GM21717 (cell line): ENCODE measurements around the gene EWSR1.

Experiments
- ATAC-seq: cut with Tn5 transposase; IDR thresholded peaks from one replicate; pipeline ENCODE4 v1.9.1; 2021; ENCODE audit warnings: mild to moderate bottlenecking, moderate library complexity; ENCODE audit not compliant: unreplicated experiment

EWSR1 gene

DNA sequence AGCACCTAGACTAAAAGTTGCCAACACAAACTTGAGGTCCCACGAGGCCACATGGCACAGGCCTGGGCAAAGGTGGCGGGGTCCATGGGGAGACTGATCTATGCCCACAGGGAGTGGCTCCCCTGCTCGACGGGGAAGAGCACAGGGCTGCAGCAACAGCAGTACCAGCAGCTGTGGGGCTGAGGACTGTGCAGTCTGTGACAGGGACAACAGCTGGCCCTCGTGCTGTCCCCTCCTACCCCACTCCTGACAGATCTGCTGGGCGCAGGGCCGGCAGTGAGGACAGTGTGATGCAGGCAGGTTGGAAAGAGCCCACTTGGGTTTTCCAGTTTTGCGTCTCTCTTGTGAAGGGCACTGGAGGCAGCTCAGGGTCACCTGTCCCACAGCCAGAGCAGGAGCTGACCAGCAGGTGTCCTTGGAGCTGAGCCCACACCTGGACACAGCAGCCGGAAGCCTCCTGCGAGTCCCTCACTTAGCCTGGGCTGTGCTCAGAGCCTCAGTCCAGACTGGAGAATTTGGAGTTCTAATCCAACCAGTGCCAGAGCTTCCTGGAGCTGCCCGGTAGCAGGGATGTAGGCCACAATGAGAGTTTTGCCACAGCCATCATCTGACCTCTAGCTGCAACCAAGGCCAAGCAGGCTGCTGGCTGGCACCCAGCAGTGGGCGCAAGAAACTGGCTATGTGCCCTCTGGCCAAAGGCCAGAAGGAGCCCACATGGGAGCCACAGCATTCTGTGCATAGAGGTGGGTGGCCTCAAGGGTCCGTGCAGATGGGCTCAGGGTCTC lies 34.8 kb downstream of the EWSR1 start:
- no peak for ATAC-seq

DNA sequence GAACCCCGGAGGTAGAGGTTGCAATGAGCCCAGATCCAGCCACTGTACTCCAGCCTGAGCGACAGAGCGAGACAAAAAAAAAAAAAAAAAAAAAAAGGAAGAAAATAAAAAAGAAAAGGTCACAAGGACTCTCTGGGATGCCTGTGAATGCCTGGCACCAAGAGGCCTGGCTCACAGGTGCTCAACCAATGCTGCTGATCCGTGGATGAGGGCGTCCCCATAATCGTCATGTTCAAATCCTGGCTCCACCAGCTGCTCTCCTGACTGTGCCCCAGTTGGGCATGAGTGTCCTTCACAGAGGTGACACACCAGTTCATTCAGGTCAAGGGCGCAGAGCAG lies 37.7 kb downstream of the EWSR1 start:
- ATAC-seq, result no peak

GRCh38 chr22:29306175-29306834 lies 38.2 kb downstream of the EWSR1 start, which contains the start of gene GAS2L1:
Gene GAS2L1, plus strand, starts transcription at chr22:29306650. Its CDS starts 1,456 bp downstream, at chr22:29308106.
- ATAC-seq, result no peak

DNA sequence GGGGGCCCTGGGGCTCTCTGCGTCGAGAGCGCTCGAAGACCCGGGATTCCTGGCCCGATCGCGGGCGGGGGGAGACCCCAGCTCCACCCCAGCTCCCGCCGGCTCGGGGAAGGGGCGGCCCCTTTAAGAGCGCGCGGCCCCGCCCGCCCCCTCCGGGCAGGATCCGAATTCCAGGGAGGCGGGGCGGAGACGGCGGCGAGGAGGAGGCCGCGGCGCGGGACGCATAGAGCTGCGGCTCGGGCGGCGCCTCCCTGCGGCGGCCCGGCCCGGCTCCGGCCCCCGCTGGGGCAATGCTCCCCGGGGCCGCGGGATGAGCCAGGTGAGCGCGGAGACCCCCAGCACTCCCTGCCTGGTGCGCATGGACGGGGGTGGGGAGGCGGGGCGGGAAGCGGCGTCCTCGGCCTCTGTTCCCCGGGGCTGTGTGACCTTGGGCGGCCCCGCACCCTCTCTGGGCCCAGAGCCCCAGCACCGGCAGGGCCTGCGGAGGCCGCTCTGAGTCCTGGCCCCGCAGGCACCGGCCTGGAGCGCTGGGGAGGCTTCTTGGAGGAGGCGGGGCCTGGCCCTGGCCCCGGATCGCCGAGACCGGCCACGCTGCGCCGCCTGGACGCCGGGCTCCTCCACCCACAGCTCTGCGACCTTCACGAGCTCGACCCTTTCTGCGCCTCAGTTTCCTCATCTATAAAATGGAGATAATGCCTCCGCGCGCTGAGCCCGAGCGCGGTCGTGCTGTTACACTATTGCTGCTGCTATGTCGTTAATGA lies 38.9 kb downstream of the EWSR1 start:
- no peak for ATAC-seq

- ATAC-seq, result no peak
Measured at GRCh38 chr22:29307596-29308147, 39.6 kb downstream of the EWSR1 start.

DNA sequence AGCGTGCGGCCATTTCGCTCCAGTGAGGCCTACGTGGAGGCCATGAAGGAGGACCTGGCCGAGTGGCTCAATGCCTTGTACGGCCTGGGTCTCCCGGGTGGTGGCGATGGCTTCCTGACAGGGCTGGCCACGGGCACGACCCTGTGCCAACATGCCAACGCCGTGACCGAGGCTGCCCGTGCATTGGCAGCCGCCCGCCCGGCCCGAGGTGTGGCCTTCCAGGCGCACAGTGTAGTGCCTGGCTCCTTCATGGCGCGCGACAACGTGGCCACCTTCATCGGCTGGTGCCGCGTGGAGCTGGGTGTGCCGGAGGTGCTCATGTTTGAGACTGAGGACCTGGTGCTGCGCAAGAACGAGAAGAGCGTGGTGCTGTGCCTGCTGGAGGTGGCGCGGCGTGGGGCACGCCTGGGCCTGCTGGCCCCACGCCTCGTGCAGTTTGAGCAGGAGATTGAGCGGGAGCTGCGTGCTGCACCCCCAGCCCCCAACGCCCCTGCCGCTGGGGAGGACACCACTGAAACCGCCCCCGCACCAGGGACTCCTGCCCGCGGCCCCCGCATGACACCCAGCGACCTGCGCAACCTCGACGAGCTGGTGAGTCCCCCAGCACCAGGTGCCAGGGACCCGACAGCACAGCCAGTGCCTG lies 40.2 kb downstream of the EWSR1 start:
- no peak for ATAC-seq

- no peak for ATAC-seq
Measured at GRCh38 chr22:29308791-29309262, 40.8 kb downstream of the EWSR1 start.

GRCh38 chr22:29309332-29310064 lies 41.4 kb downstream of the EWSR1 start:
- ATAC-seq, result no peak

- ATAC-seq, result no peak
Measured at GRCh38 chr22:29310065-29310862, 42.2 kb downstream of the EWSR1 start.

GRCh38 chr22:29310863-29311339 lies 42.8 kb downstream of the EWSR1 start:
- ATAC-seq, result no peak

GRCh38 chr22:29311464-29312217 lies 43.6 kb downstream of the EWSR1 start:
- no peak for ATAC-seq

- ATAC-seq, result no peak
Measured at GRCh38 chr22:29312218-29313125, 44.4 kb downstream of the EWSR1 start.

- ATAC-seq, result no peak
Measured at GRCh38 chr22:29313126-29313575, 45.1 kb downstream of the EWSR1 start.

DNA sequence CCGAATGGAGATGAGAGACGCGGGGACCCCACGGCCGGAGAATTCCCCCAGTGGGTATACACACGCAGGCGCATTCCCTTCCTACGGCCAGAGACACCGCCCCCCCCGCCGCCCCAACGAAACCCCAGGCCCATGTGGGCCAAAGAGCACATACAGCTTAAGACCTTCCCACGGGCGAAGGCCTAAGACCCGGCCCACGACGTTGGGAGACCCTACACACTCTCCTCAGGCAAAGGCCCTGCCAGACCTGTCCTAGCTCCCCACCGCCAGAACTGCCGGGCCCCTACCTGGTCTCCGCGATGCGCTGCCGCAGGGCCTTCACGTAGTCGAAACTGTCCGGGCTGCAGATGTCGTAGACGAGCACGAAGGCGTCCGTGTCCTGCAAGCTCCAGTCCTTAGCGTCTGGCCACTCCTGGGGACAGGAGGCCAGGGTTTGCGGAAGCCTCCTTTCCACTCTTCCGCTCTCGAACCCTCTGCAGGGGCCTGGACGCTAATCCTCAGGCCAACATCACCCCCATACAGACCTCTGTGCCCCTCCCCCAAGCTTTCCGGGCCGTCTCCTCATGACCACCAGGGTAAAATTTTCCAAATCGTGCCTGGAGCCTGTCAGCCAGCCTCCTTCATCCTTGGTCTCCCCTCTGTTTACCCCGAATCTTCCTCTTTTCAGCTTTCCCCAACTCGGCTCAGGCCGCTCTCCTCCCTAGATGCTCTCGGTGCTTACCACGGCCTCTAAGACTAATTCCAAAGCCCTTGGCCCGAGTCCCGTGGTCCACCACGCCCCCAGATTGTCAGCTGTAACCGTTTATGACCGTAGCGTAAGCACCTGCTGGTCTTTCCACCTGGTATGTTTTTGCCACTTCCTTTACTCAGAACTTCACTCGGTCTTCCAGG lies 45.8 kb downstream of the EWSR1 start:
- ATAC-seq, result no peak

DNA sequence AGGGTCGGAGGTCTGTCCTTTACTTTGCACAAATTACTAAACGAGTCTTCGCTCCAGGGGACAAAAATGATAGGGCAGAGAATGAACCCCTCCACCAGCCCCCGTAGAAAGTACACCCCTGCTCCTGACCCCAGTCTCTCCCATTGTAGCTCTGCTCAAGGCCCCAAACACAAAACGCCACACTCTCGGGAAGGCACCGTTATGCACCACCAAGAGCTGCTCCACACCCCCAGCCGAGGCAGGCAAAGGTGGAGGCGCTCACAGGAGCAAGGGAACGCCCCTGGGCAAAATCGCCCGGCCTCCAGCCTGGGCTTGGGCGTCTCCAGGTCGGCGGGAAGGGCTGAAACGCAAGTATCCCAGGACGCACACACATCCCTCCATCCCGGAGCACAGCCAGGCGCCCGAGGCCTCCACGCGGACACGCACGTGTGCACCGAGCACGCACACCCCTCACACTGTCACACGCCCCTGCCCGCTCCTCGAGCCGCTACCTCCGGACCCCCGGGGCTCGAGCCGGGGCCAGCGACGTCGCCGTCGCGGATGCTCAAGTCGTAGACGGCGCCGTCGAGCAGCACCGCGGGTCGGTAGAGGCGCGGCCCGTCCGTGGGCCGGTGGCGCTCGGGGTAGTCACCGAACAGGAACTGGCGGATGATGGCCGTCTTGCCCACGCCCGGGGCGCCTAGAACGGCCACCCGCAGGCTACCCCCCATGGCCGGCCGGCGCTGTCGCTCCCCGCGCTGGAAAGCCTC lies 46.6 kb downstream of the EWSR1 start:
- no peak for ATAC-seq
